ENCODE data around the gene PKN1. TPM values are rescaled to one million over a fixed set of nuclear protein-coding genes. Genes with fewer than 3 reads are reported as not detected.

Gene PKN1
- total and polyA plus RNA-seq, 2 of the 4 experiments (the other 2 are of a cell fraction): 39.1 to 41.4 TPM

- CTCF ChIA-PET: no interaction called here
- no peak overlapping the region for H2BK5ac ChIP-seq (ENCODE audit: low read depth, low read length, poor library complexity, severe bottlenecking)
- POLR2A ChIA-PET (ENCODE audit: unreplicated experiment): no interaction called here
- intact Hi-C loops (cut with micrococcal nuclease): no loop called here
- no peak overlapping the region for H3K4ac ChIP-seq (ENCODE audit: low read depth, low read length)
- peaks cover 52% of the 10 kb centered on the region for H4K20me1 ChIP-seq (ENCODE audit: insufficient read depth, low read length)
- in situ Hi-C loops (cut with MboI; ENCODE audit: low sequenced_read_pairs): no loop called here
- H3K23ac ChIP-seq (ENCODE audit: low read depth, low read length): no peak overlapping the region
- H3K56ac ChIP-seq (ENCODE audit: extremely low read depth, insufficient read depth, low read length): no peak overlapping the region
- H3K4me1 ChIP-seq (ENCODE audit: control insufficient read depth, insufficient read depth, low read length): peaks cover 3% of the 10 kb centered on the region; the same call in 1 of the 2 replicates
- H2BK120ac ChIP-seq (ENCODE audit: low read depth, low read length): no peak overlapping the region
- no peak overlapping the region for H3K4me2 ChIP-seq (ENCODE audit: low read depth, low read length)
- ATAC-seq (ENCODE audit: low read depth): no peak
- no peak overlapping the region for H2BK20ac ChIP-seq (ENCODE audit: low read depth, low read length)
- H2AFZ ChIP-seq (replicated peaks; ENCODE audit: low read length, poor library complexity): no peak overlapping the region
- 98% methylated on average over 6 of the region's 20 CpGs; no CpG with 5 or more reads in 1 of the 2 experiments for WGBS, 2 experiments (ENCODE audit: extremely low coverage in 2 of 2, insufficient read length in 1 of 2)
- H3K4me3 ChIP-seq (ENCODE audit: insufficient read depth, low read depth, low read length): no peak overlapping the region
- H3K27ac ChIP-seq (ENCODE audit: insufficient read depth, low read length): no peak overlapping the region
- H3K14ac ChIP-seq (replicated peaks; ENCODE audit: low read depth, low read length): no peak overlapping the region
- peaks cover 0 to 34% of the 10 kb centered on the region in 2 experiments; a peak in 3 of 4 replicates for H3K79me1 ChIP-seq (ENCODE audit: low read depth in 1 of 2, low read length in 2 of 2)
- TF ChIP-seq MXI1 (IDR thresholded peaks at IDR 0.05; ENCODE audit: borderline replicate concordance, low read depth, low read length): no peak
- TF ChIP-seq POLR2A (IDR thresholded peaks at IDR 0.05; ENCODE audit: low read depth, low read length): no peak
- TF ChIP-seq SMC3 (IDR thresholded peaks at IDR 0.05; ENCODE audit: low read depth, low read length): no peak
- no peak for TF ChIP-seq BHLHE40 (IDR thresholded peaks at IDR 0.05; ENCODE audit: low read depth, low read length)
- no peak for TF ChIP-seq ELK1 (IDR thresholded peaks at IDR 0.05; ENCODE audit: borderline replicate concordance, low read depth, low read length)
- no peak for TF ChIP-seq USF2 (IDR thresholded peaks at IDR 0.05; ENCODE audit: low read depth, low read length)
- no peak for TF ChIP-seq MAFK (IDR thresholded peaks at IDR 0.05; ENCODE audit: low read depth, low read length)
- no peak for TF ChIP-seq MAZ (IDR thresholded peaks at IDR 0.05; ENCODE audit: borderline replicate concordance, low read depth, low read length)
- no peak for TF ChIP-seq CEBPB (IDR thresholded peaks at IDR 0.05; ENCODE audit: low read depth, low read length)
- no peak for TF ChIP-seq FOS (IDR thresholded peaks at IDR 0.05; ENCODE audit: low read depth, low read length)
- no peak for TF ChIP-seq RAD21 (IDR thresholded peaks at IDR 0.05; ENCODE audit: low read length)
- H3K9me1 ChIP-seq (ENCODE audit: insufficient read depth, low read length): peaks cover 3% of the 10 kb centered on the region; the same call in 1 of the 2 replicates
- no peak overlapping the region for H2BK15ac ChIP-seq (ENCODE audit: low read depth, low read length)
- no peak overlapping the region for H2AK5ac ChIP-seq (ENCODE audit: low read depth, low read length)
- H4K91ac ChIP-seq (ENCODE audit: insufficient read depth, low read depth, low read length): no peak overlapping the region
- peaks cover 61% of the 10 kb centered on the region for H3K36me3 ChIP-seq (ENCODE audit: control insufficient read depth, insufficient read depth, low read length)
- no peak overlapping the region for H4K8ac ChIP-seq (ENCODE audit: low read depth in 2 of 2, low read length in 2 of 2)
- H3K9ac ChIP-seq (ENCODE audit: low read depth, low read length): no peak overlapping the region
- no TSS peak for BruUV-seq (replicated peaks)
- H2AK9ac ChIP-seq (replicated peaks; ENCODE audit: low read depth, low read length, poor library complexity): no peak overlapping the region
- no peak overlapping the region for H4K5ac ChIP-seq (ENCODE audit: low read depth, low read length)
- H3K18ac ChIP-seq (ENCODE audit: low read depth, low read length): no peak overlapping the region
- dilution Hi-C loops (cut with HindIII; ENCODE audit: low sequenced_read_pairs, unreplicated experiment): no loop called here
- DNase-seq: no peak
- H3K27me3 ChIP-seq (ENCODE audit: control insufficient read depth, insufficient read depth, low read length): no peaks in the 10 kb centered on the region
- no peaks in the 10 kb centered on the region for H3K9me3 ChIP-seq (ENCODE audit: control insufficient read depth, insufficient read depth, low read length)
Observed at GRCh38 chr19:14408491-14409145, 24.5 kb upstream of the PKN1 start.

All from IMR-90 (cell line).